ENCODE data around the gene ZC3H7B. TPM values are rescaled to one million over a fixed set of nuclear protein-coding genes. Genes with fewer than 3 reads are reported as not detected.
A peak's percentile ranks its signal among the peaks of the same experiment; 100 is the strongest.
"Not testable (repeated sequence)": the region's sequence is repeated elsewhere in the genome, so short reads cannot be mapped to it uniquely, and the experiment has no call there.

Gene ZC3H7B
- total RNA-seq, 1 experiment from 2014 or later, result 55.8 TPM

GRCh38 chr22:41284465-41284864, 16.9 kb upstream of the ZC3H7B start:
- in situ Hi-C loops (cut with HindIII; ENCODE audit: low pct_unique_long_range_greater_than_20kb, low sequenced_read_pairs), result no loop called here
- no peak for DNase-seq (ENCODE audit: low read depth, low spot score)

GRCh38 chr22:41285441-41285819, 15.9 kb upstream of the ZC3H7B start:
- in situ Hi-C loops (cut with HindIII; ENCODE audit: low pct_unique_long_range_greater_than_20kb, low sequenced_read_pairs), result no loop called here
- peak; percentile 49 for DNase-seq (ENCODE audit: low read depth, low spot score)

GRCh38 chr22:41285820-41286638, 15.3 kb upstream of the ZC3H7B start, which contains the start of gene RANGAP1:
RANGAP1 (minus strand) TSS chr22:41286187; CDS start chr22:41281044, 5,143 bp downstream.
- in situ Hi-C loops (cut with HindIII; ENCODE audit: low pct_unique_long_range_greater_than_20kb, low sequenced_read_pairs), result no loop called here
- peak; percentile 99 for DNase-seq (ENCODE audit: low read depth, low spot score)

DNA sequence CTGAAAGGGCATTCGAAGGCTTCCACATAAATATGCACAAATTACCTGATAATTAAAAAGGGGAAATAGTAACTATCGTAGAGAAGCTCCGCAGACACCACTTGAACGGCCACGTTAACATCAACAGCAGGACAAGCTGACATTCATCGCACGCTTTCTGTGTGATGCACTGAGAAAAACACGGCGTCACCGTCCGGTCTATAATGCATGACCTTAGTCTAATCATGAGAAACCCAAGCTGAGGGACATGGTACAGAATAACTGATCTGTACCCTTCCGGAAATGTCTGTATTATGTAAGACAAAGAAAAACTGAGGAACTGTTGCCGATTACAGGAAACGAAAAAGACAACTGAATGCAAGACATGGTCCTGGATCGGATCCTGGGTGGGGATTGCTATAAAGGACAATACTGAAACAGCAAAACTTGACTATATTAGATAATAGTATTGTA, 14.7 kb upstream of the ZC3H7B start:
- peak; percentile 61 for DNase-seq (ENCODE audit: low read depth, low spot score)
- in situ Hi-C loops (cut with HindIII; ENCODE audit: low pct_unique_long_range_greater_than_20kb, low sequenced_read_pairs), result no loop called here

- DNase-seq (ENCODE audit: low read depth, low spot score), result no peak
- in situ Hi-C loops (cut with HindIII; ENCODE audit: low pct_unique_long_range_greater_than_20kb, low sequenced_read_pairs), result no loop called here
These were observed 12.9 kb upstream of the ZC3H7B start for GRCh38 chr22:41288245-41288946.

DNA sequence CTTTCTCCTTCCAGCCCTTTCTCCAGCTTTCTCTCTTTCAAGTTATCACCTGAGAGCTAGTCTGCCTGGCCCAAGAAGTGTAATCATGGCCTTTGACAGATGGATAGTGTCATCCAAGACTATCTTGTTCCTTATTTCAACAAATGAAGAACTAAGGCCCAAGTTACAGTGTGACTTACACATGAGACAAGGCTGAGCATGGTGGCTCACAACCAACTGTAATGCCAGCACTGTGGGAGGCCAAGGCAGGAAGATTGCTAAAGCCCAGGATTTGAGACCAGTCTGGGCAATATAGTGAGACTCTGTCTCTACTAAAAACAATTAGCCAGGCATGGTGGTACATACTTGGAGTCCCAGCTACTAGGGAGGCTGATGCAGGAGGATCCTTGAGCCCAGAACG, 11.7 kb upstream of the ZC3H7B start:
- no peak for DNase-seq (ENCODE audit: low read depth, low spot score)
- in situ Hi-C loops (cut with HindIII; ENCODE audit: low pct_unique_long_range_greater_than_20kb, low sequenced_read_pairs), result no loop called here

- in situ Hi-C loops (cut with HindIII; ENCODE audit: low pct_unique_long_range_greater_than_20kb, low sequenced_read_pairs), result no loop called here
These were observed 10.8 kb upstream of the ZC3H7B start for GRCh38 chr22:41290262-41291221.

GRCh38 chr22:41294816-41295215, 6.5 kb upstream of the ZC3H7B start:
- DNase-seq (ENCODE audit: low read depth, low spot score); in situ Hi-C loops (cut with HindIII; ENCODE audit: low pct_unique_long_range_greater_than_20kb, low sequenced_read_pairs): not testable (repeated sequence)

More at GRCh38 chr22:41290262-41291221, 10.8 kb upstream of the ZC3H7B start:
- no peak for DNase-seq (ENCODE audit: low read depth, low spot score)

- in situ Hi-C loops (cut with HindIII; ENCODE audit: low pct_unique_long_range_greater_than_20kb, low sequenced_read_pairs), result no loop called here
- no peak for DNase-seq (ENCODE audit: low read depth, low spot score)
These were observed 4.3 kb upstream of the ZC3H7B start for GRCh38 chr22:41296826-41297667.

GRCh38 chr22:41300661-41301060, 664 bp upstream of the ZC3H7B start:
- in situ Hi-C loops (cut with HindIII; ENCODE audit: low pct_unique_long_range_greater_than_20kb, low sequenced_read_pairs), result no loop called here
- DNase-seq (ENCODE audit: low read depth, low spot score), result no peak

GRCh38 chr22:41302021-41302767, 869 bp downstream of the ZC3H7B start:
- in situ Hi-C loops (cut with HindIII; ENCODE audit: low pct_unique_long_range_greater_than_20kb, low sequenced_read_pairs), result no loop called here
- no peak for DNase-seq (ENCODE audit: low read depth, low spot score)

DNA sequence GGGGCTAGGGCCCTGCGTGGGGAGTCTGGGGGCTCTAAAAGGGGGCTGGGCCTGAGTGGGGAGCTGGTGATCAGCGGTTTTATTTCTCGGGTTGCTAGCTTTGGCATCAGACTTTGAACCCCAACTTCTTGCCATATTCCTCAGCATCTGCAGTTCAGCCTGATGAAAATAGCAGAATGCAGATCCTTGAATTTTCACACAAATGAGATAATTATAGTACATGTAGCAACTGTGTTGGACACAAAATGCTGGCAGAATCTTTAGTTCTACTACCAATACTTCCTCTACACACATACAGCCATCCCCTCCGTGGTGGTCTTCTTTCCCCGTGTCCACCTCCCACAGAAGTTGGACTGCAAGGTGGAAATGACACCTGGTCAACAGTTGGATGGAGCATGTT, 1.5 kb downstream of the ZC3H7B start:
- no peak for DNase-seq (ENCODE audit: low read depth, low spot score)
- in situ Hi-C loops (cut with HindIII; ENCODE audit: low pct_unique_long_range_greater_than_20kb, low sequenced_read_pairs), result no loop called here

DNA sequence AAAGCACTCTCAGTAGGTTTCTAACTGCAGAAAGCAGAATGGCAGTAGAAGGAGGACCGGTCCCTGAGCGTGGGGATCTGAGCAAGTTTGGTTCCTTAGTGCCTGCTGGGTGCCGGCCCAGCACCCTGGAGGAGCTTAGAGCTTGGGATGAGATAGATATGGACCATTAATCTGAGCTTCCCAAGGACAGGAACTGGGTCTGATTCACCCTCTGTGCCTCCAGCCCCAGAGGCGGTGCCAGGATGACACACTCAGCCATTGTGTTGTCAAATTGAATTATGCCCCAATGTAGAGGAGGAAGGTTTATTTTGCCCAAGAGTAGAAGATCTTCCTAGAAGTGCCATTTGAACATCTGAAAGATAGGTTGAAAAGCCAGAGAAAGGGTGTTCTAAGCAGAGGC, 4.3 kb downstream of the ZC3H7B start:
- in situ Hi-C loops (cut with HindIII; ENCODE audit: low pct_unique_long_range_greater_than_20kb, low sequenced_read_pairs), result no loop called here
- peak; percentile 73 for DNase-seq (ENCODE audit: low read depth, low spot score)

- in situ Hi-C loops (cut with HindIII; ENCODE audit: low pct_unique_long_range_greater_than_20kb, low sequenced_read_pairs), result no loop called here
- peak; percentile 75 for DNase-seq (ENCODE audit: low read depth, low spot score)
These were observed 6.7 kb downstream of the ZC3H7B start for GRCh38 chr22:41308054-41308453.

GRCh38 chr22:41308544-41308947, 7.2 kb downstream of the ZC3H7B start:
- no peak for DNase-seq (ENCODE audit: low read depth, low spot score)
- in situ Hi-C loops (cut with HindIII; ENCODE audit: low pct_unique_long_range_greater_than_20kb, low sequenced_read_pairs), result no loop called here

- no peak for DNase-seq (ENCODE audit: low read depth, low spot score)
- in situ Hi-C loops (cut with HindIII; ENCODE audit: low pct_unique_long_range_greater_than_20kb, low sequenced_read_pairs), result no loop called here
These were observed 9.0 kb downstream of the ZC3H7B start for GRCh38 chr22:41310336-41310735.
